Myocyte (in vitro differentiated cells): Measurements from ENCODE around the gene RFX1. TPM values are rescaled to one million over a fixed set of nuclear protein-coding genes. Genes with fewer than 3 reads are reported as not detected.

Experiments
- DNase-seq: peaks from one replicate; pipeline ENCODE4 v3.0.0-alpha.2; 2012; ENCODE audit warnings: low read depth
- total RNA-seq: library from RNA; depleted of rRNA; stranded (reverse); fragments of >200 nt; gene quantifications from 2 replicates; pipeline ENCODE4 v1.2.3, GENCODE V29; 2014

RFX1 gene
- total RNA-seq, 1 donor from 2014 or later, result 2.5 TPM

DNA sequence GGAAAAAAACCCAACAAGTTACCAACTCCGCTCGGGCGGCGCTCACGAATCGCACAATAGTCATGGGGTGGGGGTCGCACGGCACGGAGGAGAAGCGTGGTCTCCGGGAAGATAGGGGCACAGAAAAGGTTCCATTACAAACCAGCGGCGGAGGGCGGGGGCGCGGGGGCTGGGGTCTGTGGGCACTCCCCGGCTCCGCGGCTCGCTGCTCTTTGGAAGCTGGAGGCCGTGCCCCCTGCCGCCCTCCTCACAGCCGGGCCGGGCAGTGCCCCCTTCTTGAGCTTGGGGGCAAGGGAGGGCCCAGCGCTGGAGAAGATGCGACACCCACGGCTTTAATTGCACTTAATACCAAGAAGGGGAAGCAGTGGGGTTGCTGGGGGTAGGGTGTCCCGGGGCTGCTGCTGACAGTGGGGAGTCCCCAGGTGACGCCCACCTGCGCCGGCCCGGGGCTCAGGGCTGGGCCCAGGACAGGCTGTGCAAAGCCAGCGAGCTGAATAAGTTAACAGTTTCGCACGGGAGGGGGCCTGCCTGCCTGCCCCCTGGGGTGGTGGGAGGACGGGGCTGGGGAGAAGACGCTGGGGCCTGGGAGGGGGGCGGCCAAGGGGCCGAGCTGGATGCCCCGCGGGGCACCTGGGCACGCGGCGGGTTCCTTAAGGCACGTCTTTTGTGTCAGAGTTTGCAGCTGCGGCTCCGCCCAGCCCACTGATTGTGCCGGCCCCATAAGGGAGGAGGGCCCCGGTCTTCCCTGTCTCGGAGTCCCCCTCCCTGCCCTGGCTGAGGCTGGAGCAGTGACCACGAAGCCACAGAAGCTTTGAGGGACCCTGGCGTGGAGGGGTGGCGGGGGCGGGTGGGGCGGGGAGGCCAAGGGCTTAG, 44.1 kb downstream of the RFX1 start:
- no peak for DNase-seq

DNA sequence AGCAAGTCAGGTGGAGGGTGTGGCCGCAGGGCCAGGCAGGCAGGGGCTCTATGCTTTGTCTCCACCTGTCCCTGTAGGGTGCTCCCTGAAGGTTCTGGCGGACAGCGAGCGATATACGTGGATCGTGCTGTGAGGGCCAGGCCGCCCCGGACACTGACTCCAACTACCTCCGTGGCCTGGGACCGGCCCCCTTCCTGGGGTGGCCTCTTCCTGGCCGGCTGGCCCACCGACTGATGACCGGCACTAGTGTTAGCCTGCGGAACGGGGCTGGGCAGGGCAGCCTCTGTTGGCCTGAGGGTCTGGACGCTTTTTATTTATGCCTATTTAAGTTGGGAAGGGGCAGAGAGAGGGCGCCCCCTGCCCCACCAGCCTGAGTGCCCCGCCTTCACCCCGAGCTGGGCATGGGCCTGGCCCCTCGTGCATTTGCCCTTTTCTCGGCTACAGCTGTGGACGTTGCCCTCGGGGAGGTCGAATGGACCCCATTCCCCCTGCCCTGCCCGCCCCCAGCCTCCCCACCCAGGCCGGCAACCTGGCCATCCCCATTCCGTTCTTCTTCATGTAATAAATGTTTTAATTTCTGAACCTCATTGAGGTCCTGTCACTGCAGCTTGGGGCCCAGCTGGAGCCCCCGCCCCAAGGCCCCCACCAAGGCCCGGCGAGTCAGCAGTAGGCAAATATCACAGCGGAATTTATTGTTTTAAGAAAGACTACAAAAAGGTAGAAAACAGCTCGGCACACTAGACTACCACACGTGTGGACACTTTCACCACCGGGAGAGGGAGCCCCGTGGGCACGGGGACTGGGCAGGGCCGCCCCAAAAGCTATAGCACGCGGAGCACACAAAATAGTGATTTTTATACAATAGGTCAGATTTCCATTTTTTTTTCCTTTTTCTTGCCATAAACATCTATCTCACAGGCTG, 45.0 kb downstream of the RFX1 start:
- no peak for DNase-seq

DNA sequence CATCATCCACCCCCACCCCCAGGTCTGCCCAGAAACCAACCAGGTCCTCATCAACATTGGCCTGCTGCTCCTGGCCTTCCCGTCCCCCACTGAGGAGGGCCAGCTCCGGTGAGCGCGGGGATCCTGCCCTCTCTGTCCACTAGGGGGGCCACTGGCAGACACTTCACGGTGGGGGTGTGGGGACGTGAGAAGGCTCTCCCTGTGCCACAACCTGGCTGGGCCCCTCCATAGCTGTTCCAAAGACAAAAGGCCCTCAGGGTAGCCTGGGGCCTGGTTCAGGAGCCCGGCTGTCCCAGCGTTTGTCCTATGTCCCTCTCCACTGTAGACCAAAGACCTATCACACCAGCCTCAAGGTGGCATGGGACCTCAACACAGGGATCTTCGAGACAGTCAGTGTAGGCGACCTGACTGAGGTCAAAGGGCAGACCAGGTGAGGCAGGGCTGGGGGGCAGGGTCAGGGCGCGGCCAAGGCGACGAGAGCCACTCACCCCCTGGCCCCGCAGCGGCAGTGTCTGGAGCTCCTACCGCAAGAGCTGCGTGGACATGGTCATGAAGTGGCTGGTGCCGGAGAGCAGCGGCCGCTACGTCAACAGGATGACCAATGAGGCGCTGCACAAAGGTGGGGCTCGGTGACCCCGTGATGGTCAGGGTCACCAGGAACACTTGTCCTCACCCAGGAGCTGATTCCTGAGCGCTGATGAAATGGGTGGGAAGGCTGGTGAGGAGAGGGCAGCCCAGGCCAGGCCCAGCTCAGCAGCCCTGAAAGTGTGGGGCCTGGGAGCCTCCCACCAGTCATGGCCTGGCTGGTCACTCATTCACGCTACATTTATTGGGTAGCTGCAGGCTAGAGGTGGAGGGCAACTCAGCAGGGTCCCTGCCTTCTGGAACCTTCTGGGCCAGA, 45.9 kb downstream of the RFX1 start:
- no peak for DNase-seq

DNA sequence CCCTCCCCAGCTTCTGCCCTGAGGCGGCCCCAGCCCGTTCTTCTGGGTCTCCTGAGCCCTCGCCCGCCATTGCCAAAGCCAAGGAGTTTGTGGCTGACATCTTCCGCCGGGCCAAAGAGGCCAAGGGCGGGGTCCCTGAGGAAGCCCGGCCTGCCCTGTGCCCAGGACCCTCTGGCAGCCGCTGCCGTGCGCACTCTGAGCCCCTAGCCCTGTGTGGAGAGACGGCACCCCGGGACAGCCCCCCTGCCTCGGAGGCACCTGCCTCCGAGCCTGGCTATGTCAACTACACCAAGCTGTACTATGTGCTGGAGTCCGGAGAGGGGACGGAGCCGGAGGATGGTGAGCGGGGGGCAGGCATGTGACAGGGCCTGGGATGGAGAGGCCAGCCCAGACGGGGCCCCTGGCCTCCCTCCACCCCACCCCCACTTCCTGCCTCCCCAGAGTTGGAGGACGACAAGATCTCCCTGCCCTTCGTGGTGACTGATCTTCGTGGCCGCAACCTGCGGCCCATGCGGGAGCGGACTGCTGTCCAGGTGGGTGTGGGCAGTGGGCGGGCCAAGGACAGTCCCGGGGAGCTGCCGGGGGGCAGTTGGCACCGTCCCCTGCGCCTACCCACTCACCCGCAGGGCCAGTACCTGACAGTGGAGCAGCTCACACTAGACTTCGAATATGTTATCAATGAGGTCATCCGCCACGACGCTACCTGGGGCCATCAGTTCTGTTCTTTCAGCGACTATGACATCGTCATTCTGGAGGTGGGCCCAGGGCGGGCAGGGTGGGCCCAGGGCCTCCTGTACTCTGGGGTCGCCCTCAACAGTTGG, 46.8 kb downstream of the RFX1 start:
- no peak for DNase-seq

DNA sequence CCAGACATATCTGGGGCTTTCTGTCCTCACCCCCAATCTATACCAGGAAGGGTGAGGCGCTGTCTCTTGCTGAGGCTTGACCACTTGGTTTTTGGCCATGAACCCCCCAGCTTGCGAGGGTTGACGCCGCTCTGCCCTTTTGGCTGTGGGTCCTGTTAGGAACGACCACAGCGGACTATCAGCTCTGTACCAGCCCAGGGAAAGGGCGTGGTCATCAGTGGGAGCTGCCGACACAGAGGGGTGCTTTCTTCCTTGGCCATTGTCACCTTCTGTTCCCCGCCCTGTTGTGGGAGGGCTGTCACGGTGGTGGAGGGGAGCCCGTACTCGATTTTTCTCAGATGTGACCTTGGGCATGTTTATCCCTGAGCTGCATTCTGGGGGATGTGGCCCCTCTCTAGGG, 48.1 kb downstream of the RFX1 start:
- no peak for DNase-seq

DNA sequence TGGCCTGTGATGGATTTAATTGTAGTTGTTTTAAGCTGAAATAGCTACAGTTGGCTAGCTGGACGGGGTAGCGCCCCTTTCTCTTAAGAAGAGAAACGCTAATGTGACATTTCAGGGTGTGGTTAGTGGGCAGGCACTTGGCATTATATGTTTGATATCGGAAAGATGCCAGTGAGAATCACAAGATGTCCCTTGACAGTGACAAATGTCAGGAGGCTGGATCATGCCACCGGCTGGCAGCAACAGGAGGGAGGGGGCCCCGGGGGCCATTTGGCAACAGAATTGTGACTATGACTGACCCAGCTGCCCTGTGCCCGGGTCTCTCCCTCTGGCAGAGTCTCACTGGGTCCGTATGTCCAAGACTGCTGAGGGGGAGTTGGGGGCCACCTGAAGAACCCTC, 49.1 kb downstream of the RFX1 start:
- no peak for DNase-seq

DNA sequence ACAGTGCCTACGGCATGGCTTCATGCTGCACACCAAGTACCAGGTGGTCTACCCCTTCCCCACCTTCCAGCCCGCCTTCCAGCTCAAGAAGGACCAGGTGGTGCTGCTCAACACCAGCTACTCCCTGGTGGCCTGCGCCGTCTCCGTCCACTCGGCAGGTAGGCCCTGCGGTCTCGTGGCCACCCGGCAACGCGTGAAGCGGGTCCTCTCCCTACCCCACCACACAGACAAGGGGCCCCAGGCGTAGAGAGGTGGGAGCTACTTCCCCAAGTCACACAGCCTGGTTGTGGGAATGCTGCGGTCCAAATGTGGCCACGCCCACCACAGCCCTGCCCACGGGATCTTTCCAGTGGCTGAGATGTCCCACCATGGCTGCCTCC, 49.8 kb downstream of the RFX1 start:
- DNase-seq, result peak; percentile 26

DNA sequence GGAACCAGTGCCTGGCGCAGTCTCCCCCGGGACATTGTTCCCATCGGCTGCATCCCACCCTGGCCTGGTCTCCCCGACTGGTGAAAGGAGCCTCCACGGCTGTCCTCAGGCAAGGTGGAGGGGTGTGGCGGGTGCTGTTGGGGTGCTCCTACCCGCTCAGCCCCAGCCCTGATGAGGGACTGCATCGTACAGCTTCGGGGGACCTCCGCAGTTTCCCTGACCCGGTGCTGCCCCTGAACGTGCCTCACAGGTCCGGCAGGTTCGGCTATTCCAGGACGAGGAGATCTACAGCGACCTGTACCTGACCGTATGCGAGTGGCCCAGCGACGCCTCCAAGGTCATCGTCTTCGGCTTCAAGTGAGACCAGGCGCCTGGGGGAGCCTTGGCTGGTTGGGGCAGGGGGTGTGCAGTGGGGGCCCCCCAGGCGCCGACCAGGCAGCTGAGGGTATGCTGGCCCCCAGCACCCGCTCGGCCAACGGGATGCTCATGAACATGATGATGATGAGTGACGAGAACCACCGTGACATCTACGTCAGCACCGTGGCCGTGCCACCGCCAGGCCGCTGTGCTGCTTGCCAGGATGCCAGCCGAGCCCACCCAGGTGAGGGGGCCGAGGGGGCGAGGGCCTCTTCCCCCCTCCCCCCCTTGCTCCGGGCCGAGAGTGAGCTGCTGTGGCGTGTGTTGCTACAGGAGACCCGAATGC, 50.3 kb downstream of the RFX1 start:
- no peak for DNase-seq

DNA sequence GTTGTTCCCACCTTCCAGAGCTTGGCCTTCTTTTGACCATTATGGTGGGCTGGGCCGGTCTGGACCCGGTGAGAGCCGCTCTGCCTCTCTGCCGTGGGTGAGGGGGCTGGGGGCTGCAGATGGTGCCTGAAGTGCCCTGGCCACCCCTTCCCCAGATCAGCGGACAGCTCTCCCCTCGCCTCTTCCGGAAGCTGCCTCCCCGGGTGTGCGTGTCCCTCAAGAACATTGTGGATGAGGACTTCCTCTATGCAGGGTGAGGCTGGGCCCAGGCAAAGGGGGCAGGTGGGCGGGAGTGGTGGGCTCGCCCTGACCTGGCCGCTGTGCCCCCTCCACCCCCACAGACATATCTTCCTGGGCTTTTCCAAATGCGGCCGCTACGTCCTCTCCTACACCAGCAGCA, 51.9 kb downstream of the RFX1 start:
- no peak for DNase-seq

DNA sequence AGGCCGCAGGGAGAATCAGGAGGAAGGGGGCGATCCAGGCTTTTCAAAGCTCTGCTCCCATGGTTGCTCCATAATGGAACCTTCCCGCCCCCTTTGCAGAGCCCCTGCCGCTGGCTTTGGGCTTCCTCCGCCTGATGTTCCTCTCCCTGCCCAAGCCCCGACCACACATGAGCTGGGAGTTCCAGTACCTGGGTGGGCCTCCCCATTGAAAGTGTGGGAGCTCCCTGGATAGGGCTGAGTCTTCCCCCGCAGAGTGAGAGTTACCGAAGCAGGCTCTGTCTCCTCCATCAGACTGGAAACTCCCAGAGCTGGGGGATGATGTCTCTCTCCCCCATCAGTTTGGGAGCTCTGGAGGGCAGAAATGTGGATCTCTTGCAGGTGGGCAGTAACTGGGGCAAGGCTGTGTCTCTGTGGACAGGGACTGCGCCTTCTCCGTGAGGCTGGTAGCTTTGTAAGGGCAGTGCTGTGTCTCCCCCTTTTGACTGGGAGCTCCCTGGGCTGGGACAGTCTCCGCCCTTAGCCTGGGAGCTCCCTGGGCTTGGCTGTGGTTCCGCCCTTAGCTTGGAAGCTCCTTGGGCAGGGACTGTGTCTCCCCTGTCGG, 53.1 kb downstream of the RFX1 start:
- DNase-seq, result peak; percentile 56

DNA sequence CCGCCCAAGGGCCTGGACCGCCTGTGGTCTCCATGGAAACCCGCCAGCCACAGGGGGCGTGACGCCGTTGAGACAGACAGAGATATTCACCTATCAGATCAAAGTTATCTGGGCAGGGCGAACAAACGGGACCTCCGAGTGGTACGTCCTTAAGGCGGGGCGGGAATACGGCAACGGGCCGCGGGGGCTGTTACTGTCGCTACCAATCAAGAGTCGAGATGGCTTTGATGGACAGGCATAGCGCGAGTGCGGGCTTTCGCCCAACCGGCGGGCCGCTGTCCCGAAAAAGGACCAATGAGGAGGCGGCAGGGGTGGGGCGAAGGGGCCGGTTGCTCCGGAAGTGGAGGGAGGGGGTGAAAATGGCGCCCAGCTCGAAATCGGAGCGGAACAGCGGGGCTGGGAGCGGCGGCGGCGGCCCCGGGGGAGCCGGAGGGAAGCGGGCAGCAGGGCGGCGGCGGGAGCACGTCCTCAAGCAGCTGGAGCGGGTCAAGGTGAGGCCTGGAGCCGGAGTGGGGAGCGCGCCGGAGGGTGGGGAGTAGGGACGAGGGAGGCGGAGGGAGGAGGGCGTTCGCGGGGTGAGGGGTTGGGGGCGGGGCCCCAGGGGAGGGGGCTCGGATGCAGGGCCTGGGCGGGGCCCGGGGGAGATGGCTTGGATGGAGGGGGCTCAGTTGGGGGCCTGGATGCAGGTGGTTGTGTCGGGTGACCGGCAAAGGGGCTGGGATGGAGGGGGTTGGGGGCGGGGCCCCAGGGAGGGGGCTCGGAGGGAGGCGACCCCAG, 53.8 kb downstream of the RFX1 start, which contains the start of gene DCAF15:
Gene DCAF15 (plus strand): TSS at position 356 of the 777 bp plus-strand sequence. CDS start 4 bp downstream, at position 360.
- peak; percentile 100 for DNase-seq

DNA sequence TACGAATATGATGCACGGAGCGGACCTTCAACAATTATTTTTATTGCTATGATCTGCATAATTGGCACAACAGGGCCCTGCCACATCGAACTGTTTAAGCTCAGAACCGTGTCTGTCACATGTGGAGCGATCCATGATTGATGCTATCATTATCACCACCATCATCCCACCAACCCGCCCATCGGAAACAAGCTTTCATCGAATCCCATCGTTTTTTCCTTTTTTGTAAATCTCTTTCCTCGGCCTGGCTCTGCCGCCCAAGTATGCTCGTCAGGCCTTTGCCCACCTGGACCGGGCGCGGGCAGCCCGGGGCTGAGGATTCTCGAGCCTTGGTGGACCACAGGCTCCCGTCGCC, 54.3 kb downstream of the RFX1 start:
- no peak for DNase-seq

DNA sequence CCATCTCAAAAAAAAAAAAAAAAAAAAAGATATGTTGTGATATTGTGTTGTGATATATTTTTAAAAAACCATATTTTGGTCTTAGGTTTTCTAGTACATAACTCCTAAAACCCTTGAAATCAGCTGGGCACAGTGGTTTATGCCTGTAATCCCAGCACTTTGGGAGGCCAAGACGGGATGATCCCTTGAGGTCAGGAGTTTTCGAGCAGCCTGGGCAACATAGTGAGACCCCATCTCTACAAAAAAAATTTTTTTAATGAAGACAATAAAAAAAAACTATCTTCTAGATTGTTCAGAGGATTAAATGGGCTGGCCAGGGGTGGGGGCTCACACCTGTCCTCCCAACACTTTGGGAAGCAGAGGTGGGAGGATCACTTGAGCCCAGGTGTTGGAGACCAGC, 55.1 kb downstream of the RFX1 start:
- DNase-seq, result no peak

DNA sequence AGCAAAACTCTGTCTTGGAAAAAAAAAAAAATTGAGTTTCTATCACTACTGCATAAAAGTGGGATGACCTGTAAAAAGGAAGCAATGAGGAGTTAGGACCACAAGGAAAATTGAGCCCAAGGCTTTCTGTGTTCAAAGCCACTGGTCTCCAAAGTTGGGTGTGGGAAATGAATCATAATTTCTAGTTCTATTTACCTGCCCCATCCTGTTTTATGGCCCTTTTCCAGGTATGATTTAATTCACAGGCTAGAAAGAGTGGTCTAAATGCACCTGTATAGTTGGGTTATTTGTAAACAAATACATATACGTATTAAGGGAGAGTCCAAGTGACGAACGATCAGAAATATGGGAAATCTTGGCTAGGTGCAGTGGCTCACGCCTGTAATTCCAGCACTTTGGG, 59.7 kb downstream of the RFX1 start:
- no peak for DNase-seq

DNA sequence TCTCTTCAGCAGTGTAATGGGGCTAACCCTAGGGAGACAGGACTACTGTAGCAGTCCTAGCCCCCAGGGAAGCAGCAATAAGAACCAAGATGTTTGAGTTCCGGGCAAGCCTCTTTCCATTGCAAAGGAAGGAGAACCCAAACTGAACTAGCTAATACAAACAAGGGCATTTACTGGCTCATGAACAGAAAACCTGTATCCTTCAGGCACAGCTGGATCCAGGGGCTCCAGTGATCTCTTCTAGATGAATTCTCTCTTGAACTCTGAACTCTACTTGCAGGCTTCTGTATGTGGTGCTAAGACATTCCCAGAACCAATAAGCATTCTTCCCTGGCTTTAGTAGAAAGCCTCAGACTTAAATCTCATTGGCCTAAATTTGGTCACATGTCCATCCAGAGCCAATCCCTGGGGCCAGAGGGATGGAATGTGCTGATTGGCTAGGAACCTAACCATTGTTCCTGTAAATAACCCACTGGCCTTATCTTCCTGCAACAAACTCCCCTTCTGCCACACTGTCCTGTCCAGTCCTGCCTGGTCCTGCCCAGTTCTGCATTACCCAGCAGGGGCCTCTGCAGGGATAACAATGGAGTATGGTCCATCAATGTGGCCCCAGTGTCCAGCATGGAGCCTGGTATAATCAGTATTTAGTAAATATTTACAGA, 64.0 kb downstream of the RFX1 start:
- DNase-seq, result no peak

DNA sequence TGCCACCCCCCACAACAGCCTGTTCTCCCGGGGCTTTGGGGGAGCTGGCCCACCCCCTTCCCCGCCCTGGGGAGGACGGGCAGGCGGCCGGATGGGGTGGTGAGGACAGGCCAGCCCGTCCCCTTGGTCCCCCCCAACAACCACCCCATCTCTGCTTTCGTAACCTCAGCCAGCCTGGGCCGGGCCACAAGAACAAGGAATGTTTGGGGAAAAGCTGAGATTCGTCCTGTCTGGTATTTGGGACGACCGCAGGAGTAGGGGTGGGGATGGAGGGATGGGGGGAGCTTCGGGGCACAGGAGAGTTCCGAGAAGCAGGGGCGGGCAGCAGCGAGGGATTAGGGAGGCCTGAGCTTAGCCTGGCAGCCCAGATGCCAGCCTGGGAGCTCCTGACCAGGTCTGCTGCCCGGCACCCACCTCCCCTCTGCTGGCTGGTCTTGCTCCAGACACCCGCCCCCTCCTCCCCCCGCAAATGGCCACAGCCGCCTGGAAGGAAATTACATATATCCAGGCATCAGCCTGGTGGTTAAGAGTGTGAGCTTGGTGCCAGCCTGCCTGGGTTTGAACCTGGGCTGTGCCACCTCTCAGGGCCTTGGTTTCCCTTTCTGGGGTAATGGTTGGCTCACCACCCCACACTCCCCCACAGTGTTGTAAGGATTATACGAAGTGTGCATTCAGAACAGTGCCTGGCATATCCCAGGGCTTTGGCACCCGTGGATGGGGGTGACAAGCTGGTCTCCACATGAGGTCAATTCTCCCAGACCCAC, 67.6 kb downstream of the RFX1 start, which contains the start of gene PODNL1:
Gene PODNL1 (minus strand): TSS at position 117 of the 764 bp plus-strand sequence. CDS start 236 bp downstream, outside the sequence.
- DNase-seq, result peak; percentile 83
